Panc1 (cell line): Measurements from ENCODE around the gene DNAH12. TPM values are rescaled to one million over a fixed set of nuclear protein-coding genes. Genes with fewer than 3 reads are reported as not detected.

Experiments used
- ATAC-seq: fragments of 200-7000 bp; cut with Tn5 transposase; 2 replicates; pipeline ENCODE4 v1.9.1; 2020; ENCODE audit warnings: mild to moderate bottlenecking, moderate library complexity
- BruUV-seq: library from RNA; stranded (reverse); fragments of 400-500 nt; replicated peaks from 2 replicates; lab custom pipeline; 2021; lab: Mats Ljungman, UMichigan
- CTCF ChIA-PET: fragments of 300-600 bp; sonication (Branson Sonifier 250); formaldehyde crosslinking; loops from one replicate; lab custom pipeline; 2022; ENCODE audit warnings: antibody characterized with exemption; lab: Charles Lee
- POLR2A ChIA-PET: fragments of 300-600 bp; sonication (Branson Sonifier 250); formaldehyde crosslinking; loops from one replicate; lab custom pipeline; 2022; ENCODE audit warnings: antibody characterized with exemption; lab: Charles Lee
- DNase-seq: peaks from one replicate; pipeline ENCODE4 v3.0.0-alpha.2; 2010; ENCODE audit warnings: low read depth, low spot score
- H3K27ac ChIP-seq: 2 replicates; pipeline ENCODE4 v1.5.1; 2011; ENCODE audit warnings: mild to moderate bottlenecking, low read length, inconsistent platforms
- H3K27me3 ChIP-seq: fragments of 200-500 bp; sonication (Bioruptor generic); 2 replicates; pipeline ENCODE4 v1.6.0; 2014; ENCODE audit warnings: low read length, inconsistent platforms; ENCODE audit not compliant: control insufficient read depth, insufficient read depth
- H3K36me3 ChIP-seq: fragments of 200-500 bp; sonication (Bioruptor generic); 2 replicates; pipeline ENCODE4 v1.5.1; 2014; ENCODE audit warnings: inconsistent platforms, mild to moderate bottlenecking, low read length, moderate library complexity; ENCODE audit not compliant: control insufficient read depth, insufficient read depth
- H3K4me1 ChIP-seq: 2 replicates; pipeline ENCODE4 v1.5.1; 2011; ENCODE audit warnings: inconsistent platforms, mild to moderate bottlenecking, low read length, moderate library complexity; ENCODE audit not compliant: control insufficient read depth, insufficient read depth
- H3K4me3 ChIP-seq, 2 experiments: 2 replicates each; pipeline ENCODE4 v1.5.1; 2011 to 2012; ENCODE audit warnings: low read depth in 2 of 2, low read length in 2 of 2, mild to moderate bottlenecking in 2 of 2, inconsistent platforms in 1 of 2, moderate library complexity in 1 of 2
- H3K9me3 ChIP-seq: fragments of 200-500 bp; sonication (Bioruptor generic); 2 replicates; pipeline ENCODE4 v1.5.1; 2014; ENCODE audit warnings: low read depth, mild to moderate bottlenecking, inconsistent platforms, low read length, moderate library complexity; ENCODE audit not compliant: control insufficient read depth, insufficient read depth
- POLR2AphosphoS5 ChIP-seq: IDR thresholded peaks from 2 replicates; pipeline ENCODE4 v1.6.1; 2012; ENCODE audit warnings: mild to moderate bottlenecking, low read depth, low read length, moderate library complexity
- SIN3A ChIP-seq: IDR thresholded peaks from 2 replicates; pipeline ENCODE4 v1.6.1; 2012; ENCODE audit warnings: low read depth, mild to moderate bottlenecking, low read length, moderate library complexity, borderline replicate concordance; ENCODE audit not compliant: insufficient read depth
- TCF7L2 ChIP-seq: IDR thresholded peaks from 2 replicates; pipeline ENCODE4 v1.6.1; 2011; ENCODE audit warnings: mild to moderate bottlenecking, low read depth, low read length, inconsistent platforms
- in situ Hi-C: cut with HindIII; loops from 2 replicates; pipeline ENCODE4 v1.10.0; 2016; ENCODE audit warnings: low sequenced_read_pairs, low pct_unique_long_range_greater_than_20kb
- intact Hi-C: fragments of 100-400 bp; cut with micrococcal nuclease; formaldehyde crosslinking; loops from one replicate; pipeline ENCODE4 v1.10.0; 2022; ENCODE audit not compliant: unreplicated experiment
- total RNA-seq: library from RNA; stranded (reverse); gene quantifications from one replicate; pipeline ENCODE4 v1.2.1, GENCODE V29; 2021; ENCODE audit not compliant: unreplicated experiment
- TF ChIP-seq, protein P1 (sequence below): fragments of 450-650 bp; IDR thresholded peaks from 2 replicates; pipeline ENCODE4 v1.5.1; 2017; ENCODE audit warnings: mild to moderate bottlenecking
- TF ChIP-seq, protein P2 (sequence below), 2 experiments: IDR thresholded peaks; 2 replicates each; pipeline ENCODE4 v1.6.1; 2011 to 2012; ENCODE audit warnings: low read depth in 2 of 2, control low read depth in 1 of 2, low read length in 1 of 2, mild to moderate bottlenecking in 1 of 2, moderate library complexity in 1 of 2; ENCODE audit not compliant: insufficient read depth in 1 of 2

The DNAH12 gene
- total RNA-seq, 1 experiment from 2014 or later = 0.21 TPM

DNA sequence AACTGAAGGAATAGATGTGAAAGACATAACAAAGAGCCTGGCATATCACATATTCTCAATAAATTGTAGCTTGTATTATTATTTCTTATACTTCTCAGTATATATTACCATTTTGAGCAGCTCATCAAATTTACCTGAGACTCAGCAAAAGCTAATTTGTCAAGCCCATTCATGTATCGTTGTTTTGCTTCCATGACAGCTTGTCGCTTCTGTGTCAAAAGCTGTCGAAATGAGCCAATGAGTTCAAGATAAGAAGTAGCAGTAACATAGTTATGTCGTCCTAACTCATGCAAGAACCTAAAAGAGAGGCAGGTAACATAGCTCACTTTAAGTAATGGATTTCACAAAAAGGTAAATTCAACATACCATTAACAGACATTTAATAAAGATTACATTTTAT is 157.8 kb downstream of the DNAH12 start:
- in situ Hi-C loops = no loop called here
- POLR2A ChIA-PET = no interaction called here

DNA sequence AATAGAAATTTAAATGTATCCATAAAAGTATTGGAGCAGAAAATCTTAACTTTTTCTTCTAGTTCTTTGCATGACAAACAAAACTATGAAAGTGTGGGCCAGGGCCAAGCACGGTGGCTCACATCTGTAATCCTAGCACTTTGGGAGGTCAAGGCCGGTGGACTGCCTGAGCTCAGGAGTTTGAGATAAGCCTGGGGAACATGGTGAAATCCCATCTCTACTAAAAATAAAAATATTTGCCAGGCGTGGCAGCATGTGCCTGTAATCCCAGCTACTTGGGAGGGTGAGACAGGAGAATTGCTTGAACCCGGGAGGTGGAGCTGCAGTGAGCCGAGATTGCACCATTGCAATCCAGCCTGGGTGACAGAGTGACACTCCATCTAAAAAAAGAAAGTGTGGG is 158.6 kb downstream of the DNAH12 start:
- H3K27me3 ChIP-seq = no peaks in the 10 kb centered on the region
- no peak for DNase-seq
- no peak overlapping the region for H3K4me3 ChIP-seq
- H3K36me3 ChIP-seq = no peaks in the 10 kb centered on the region
- in situ Hi-C loops = no loop called here
- CTCF ChIA-PET = no interaction called here
- TF ChIP-seq TCF7L2 (no peak), POLR2AphosphoS5 (no peak), SIN3A (no peak)
- TF ChIP-seq, protein P1, sequence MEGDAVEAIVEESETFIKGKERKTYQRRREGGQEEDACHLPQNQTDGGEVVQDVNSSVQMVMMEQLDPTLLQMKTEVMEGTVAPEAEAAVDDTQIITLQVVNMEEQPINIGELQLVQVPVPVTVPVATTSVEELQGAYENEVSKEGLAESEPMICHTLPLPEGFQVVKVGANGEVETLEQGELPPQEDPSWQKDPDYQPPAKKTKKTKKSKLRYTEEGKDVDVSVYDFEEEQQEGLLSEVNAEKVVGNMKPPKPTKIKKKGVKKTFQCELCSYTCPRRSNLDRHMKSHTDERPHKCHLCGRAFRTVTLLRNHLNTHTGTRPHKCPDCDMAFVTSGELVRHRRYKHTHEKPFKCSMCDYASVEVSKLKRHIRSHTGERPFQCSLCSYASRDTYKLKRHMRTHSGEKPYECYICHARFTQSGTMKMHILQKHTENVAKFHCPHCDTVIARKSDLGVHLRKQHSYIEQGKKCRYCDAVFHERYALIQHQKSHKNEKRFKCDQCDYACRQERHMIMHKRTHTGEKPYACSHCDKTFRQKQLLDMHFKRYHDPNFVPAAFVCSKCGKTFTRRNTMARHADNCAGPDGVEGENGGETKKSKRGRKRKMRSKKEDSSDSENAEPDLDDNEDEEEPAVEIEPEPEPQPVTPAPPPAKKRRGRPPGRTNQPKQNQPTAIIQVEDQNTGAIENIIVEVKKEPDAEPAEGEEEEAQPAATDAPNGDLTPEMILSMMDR = no peak
- TF ChIP-seq, protein P2, sequence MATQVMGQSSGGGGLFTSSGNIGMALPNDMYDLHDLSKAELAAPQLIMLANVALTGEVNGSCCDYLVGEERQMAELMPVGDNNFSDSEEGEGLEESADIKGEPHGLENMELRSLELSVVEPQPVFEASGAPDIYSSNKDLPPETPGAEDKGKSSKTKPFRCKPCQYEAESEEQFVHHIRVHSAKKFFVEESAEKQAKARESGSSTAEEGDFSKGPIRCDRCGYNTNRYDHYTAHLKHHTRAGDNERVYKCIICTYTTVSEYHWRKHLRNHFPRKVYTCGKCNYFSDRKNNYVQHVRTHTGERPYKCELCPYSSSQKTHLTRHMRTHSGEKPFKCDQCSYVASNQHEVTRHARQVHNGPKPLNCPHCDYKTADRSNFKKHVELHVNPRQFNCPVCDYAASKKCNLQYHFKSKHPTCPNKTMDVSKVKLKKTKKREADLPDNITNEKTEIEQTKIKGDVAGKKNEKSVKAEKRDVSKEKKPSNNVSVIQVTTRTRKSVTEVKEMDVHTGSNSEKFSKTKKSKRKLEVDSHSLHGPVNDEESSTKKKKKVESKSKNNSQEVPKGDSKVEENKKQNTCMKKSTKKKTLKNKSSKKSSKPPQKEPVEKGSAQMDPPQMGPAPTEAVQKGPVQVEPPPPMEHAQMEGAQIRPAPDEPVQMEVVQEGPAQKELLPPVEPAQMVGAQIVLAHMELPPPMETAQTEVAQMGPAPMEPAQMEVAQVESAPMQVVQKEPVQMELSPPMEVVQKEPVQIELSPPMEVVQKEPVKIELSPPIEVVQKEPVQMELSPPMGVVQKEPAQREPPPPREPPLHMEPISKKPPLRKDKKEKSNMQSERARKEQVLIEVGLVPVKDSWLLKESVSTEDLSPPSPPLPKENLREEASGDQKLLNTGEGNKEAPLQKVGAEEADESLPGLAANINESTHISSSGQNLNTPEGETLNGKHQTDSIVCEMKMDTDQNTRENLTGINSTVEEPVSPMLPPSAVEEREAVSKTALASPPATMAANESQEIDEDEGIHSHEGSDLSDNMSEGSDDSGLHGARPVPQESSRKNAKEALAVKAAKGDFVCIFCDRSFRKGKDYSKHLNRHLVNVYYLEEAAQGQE (IDR thresholded peaks at IDR 0.05; ENCODE audit: insufficient read depth in 1 of 2, low read depth in 2 of 2, low read length in 1 of 2) = no peak
- H3K9me3 ChIP-seq = no peaks in the 10 kb centered on the region
- no peak overlapping the region for H3K27ac ChIP-seq
- H3K4me1 ChIP-seq = no peaks in the 10 kb centered on the region
- POLR2A ChIA-PET = no interaction called here
- intact Hi-C loops = no loop called here
- ATAC-seq = no peak
- no TSS peak for BruUV-seq

More for the DNA sequence above, 157.8 kb downstream of the DNAH12 start:
- no peak overlapping the region for H3K4me3 ChIP-seq
- no peaks in the 10 kb centered on the region for H3K9me3 ChIP-seq
- intact Hi-C loops = no loop called here
- no peaks in the 10 kb centered on the region for H3K27me3 ChIP-seq
- DNase-seq (no peak), ATAC-seq (no peak)
- BruUV-seq = no TSS peak
- H3K27ac ChIP-seq = no peak overlapping the region
- H3K36me3 ChIP-seq = no peaks in the 10 kb centered on the region
- TF ChIP-seq POLR2AphosphoS5 = no peak
- TF ChIP-seq, protein P1 = no peak
- TF ChIP-seq SIN3A = no peak
- CTCF ChIA-PET = no interaction called here
- H3K4me1 ChIP-seq = no peaks in the 10 kb centered on the region
